Smooth muscle cell (in vitro differentiated cells): ENCODE measurements around the gene MARVELD1. TPM values are rescaled to one million over a fixed set of nuclear protein-coding genes. Genes with fewer than 3 reads are reported as not detected.
A peak's percentile ranks its signal among the peaks of the same experiment; 100 is the strongest.

Experiments
- DNase-seq: peaks from one replicate; lab custom pipeline; 2025; ENCODE audit not compliant: unreplicated experiment; lab: John Stamatoyannopoulos, UW
- H2AFZ ChIP-seq: fragments of 200-600 bp; sonication (generic); 2 replicates; pipeline ENCODE4 v1.6.0; 2016; ENCODE audit warnings: antibody characterized with exemption, low read depth, mild to moderate bottlenecking
- H3F3A ChIP-seq: fragments of 200-600 bp; sonication (generic); 2 replicates; pipeline ENCODE4 v1.6.0; 2017; ENCODE audit warnings: antibody characterized with exemption, low read depth
- H3K27ac ChIP-seq: fragments of 200-600 bp; sonication (generic); 2 replicates; pipeline ENCODE4 v1.5.1; 2016; ENCODE audit warnings: low read depth, mild to moderate bottlenecking
- H3K27me3 ChIP-seq: fragments of 200-600 bp; sonication (generic); 2 replicates; pipeline ENCODE4 v1.6.1; 2016; ENCODE audit warnings: low read depth, mild to moderate bottlenecking
- H3K36me3 ChIP-seq: fragments of 200-600 bp; sonication (generic); 2 replicates; pipeline ENCODE4 v1.5.1; 2016; ENCODE audit warnings: low read depth
- H3K4me1 ChIP-seq: fragments of 200-600 bp; sonication (generic); 2 replicates; pipeline ENCODE4 v1.5.1; 2016; ENCODE audit warnings: low read depth
- H3K4me2 ChIP-seq: fragments of 200-600 bp; sonication (generic); 2 replicates; pipeline ENCODE4 v1.6.0; 2016; ENCODE audit warnings: mild to moderate bottlenecking
- H3K4me3 ChIP-seq: fragments of 200-600 bp; sonication (generic); 2 replicates; pipeline ENCODE4 v1.5.1; 2016; ENCODE audit warnings: mild to moderate bottlenecking
- H3K79me2 ChIP-seq: fragments of 200-600 bp; sonication (generic); 2 replicates; pipeline ENCODE4 v1.6.0; 2016; ENCODE audit warnings: low read depth, mild to moderate bottlenecking
- H3K9ac ChIP-seq: fragments of 200-600 bp; sonication (generic); 2 replicates; pipeline ENCODE4 v1.6.0; 2016; ENCODE audit warnings: low read depth
- H3K9me3 ChIP-seq: fragments of 200-600 bp; sonication (generic); replicated peaks from 2 replicates; pipeline ENCODE4 v1.5.1; 2016; ENCODE audit warnings: low read depth
- H4K20me1 ChIP-seq: fragments of 200-600 bp; sonication (generic); 2 replicates; pipeline ENCODE4 v1.6.0; 2016; ENCODE audit warnings: low read depth
- CTCF ChIP-seq: fragments of 200-600 bp; sonication (generic); IDR thresholded peaks from 2 replicates; pipeline ENCODE4 v1.5.1; 2017; ENCODE audit warnings: borderline replicate concordance, mild to moderate bottlenecking, antibody characterized with exemption; ENCODE audit not compliant: insufficient read depth, poor library complexity, severe bottlenecking
- WGBS: methylation state at CpG from one replicate; pipeline ENCODE4 v1.1.7; 2016; ENCODE audit warnings: low lambda C conversion rate; 5-methylcytosine and 5-hydroxymethylcytosine counted together
- polyA plus RNA-seq: library from polyadenylated mRNA; unstranded; fragments of >200 nt; fragmentation: Nextera tagmentation; extraction: Ambion mirVana; gene quantifications from 2 replicates; pipeline ENCODE4 v1.2.1, GENCODE V29; 2016
- total RNA-seq: library from RNA; depleted of rRNA; stranded (reverse); fragments of >200 nt; gene quantifications from 2 replicates; pipeline ENCODE4 v1.2.3, GENCODE V29; 2014

The MARVELD1 gene
- total and polyA plus RNA-seq, 2 experiments from 2014 or later, result 46.3 to 132 TPM

- Histone ChIP-seq H3K27me3 (no peaks in the 10 kb centered on the region), H3K4me3 (no peak overlapping the region), H3K27ac (no peak overlapping the region), H3K36me3 (no peaks in the 10 kb centered on the region), H3F3A (no peaks in the 10 kb centered on the region), H3K4me1 (peaks cover under 1% of the 10 kb centered on the region), H3K79me2 (no peaks in the 10 kb centered on the region), H3K9ac (no peak overlapping the region), H4K20me1 (no peaks in the 10 kb centered on the region), H2AFZ (no peak overlapping the region), H3K9me3 (no peaks in the 10 kb centered on the region), H3K4me2 (no peak overlapping the region)
- no peak for DNase-seq
- TF ChIP-seq CTCF, result no peak
- 81% methylated on average over 5 of the region's 5 CpGs for WGBS
These were observed 10.9 kb downstream of the MARVELD1 start for GRCh38 chr10:97724341-97724941.

DNA sequence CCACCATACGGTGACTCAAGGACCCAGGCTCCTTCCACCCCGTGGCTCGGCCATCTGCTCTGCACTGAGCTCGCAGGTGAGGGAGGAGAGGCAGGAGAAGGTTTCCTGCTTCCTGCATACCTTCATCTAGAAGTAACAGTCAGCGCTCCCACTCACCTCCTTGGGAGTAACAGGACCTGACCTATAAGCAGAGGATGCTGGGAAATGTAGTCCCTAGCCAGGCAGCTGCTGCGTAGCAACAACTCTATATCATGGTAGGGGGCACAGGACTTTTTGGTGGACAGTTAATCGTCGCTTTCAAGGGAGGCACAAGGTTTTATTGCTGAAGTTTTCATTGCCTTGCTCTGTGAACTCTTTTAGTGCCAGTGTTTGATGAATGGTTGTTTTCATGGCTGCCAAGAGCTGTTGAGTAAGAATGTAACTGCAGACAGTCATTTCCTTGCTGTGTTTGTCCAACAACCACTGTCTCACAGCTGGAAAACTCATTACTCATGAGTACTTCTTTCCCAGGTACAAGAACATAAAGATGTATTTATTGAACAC, 13.2 kb downstream of the MARVELD1 start:
- no peak overlapping the region for H3K9ac ChIP-seq
- DNase-seq, result no peak

DNA sequence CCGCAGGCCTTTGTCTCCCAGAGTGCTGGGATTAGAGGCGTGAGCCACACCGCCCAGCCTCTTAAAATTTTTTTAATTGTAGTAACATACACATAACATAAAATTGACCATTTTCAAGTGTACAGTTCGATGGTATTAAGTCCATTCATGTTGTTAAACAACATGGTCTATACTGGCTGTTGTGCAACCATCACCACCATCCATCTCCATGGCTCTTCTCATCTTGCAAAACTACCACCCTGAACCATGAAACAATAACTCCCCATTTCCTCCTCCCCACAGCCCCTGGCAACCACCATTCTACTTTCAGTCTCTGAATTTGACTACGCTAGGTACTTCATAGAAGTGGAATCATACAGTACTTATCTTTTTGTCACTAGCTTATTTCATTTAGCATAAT, 15.5 kb downstream of the MARVELD1 start:
- Histone ChIP-seq H3K4me1 (no peaks in the 10 kb centered on the region), H4K20me1 (no peaks in the 10 kb centered on the region), H3K4me3 (no peak overlapping the region), H2AFZ (no peak overlapping the region), H3K4me2 (no peak overlapping the region), H3F3A (no peaks in the 10 kb centered on the region), H3K36me3 (no peaks in the 10 kb centered on the region), H3K27ac (no peak overlapping the region), H3K79me2 (no peaks in the 10 kb centered on the region), H3K9ac (no peak overlapping the region), H3K27me3 (no peaks in the 10 kb centered on the region), H3K9me3 (no peaks in the 10 kb centered on the region)
- no peak for TF ChIP-seq CTCF
- DNase-seq, result no peak
- WGBS, result 94% methylated on average over 5 of the region's 5 CpGs

More for the DNA sequence above, 13.2 kb downstream of the MARVELD1 start:
- H3K27ac ChIP-seq, result peak overlapping the region; percentile 42
- peak overlapping the region; percentile 49 for H2AFZ ChIP-seq
- WGBS, result 23% methylated on average over 8 of the region's 8 CpGs
- H3F3A ChIP-seq, result no peaks in the 10 kb centered on the region
- TF ChIP-seq CTCF, result no peak
- no peaks in the 10 kb centered on the region for H3K36me3 ChIP-seq
- H3K4me1 ChIP-seq, result no peaks in the 10 kb centered on the region
- H3K4me2 ChIP-seq, result peak overlapping the region; percentile 71
- H3K79me2 ChIP-seq, result no peaks in the 10 kb centered on the region
- peak overlapping the region; percentile 36 for H3K4me3 ChIP-seq
- H3K9me3 ChIP-seq, result no peaks in the 10 kb centered on the region
- no peaks in the 10 kb centered on the region for H3K27me3 ChIP-seq
- H4K20me1 ChIP-seq, result no peaks in the 10 kb centered on the region
